GM06990 (cell line): ENCODE results near the gene OBSCN.

Experiments
- DNase-seq: peaks from one replicate; pipeline ENCODE4 v3.0.0-alpha.2; 2011; ENCODE audit not compliant: insufficient read length; ENCODE audit errors: extremely low read depth
- H3K27me3 ChIP-seq: replicated peaks from 2 replicates; pipeline ENCODE4 v1.6.0; 2011; ENCODE audit warnings: low read length; ENCODE audit not compliant: control insufficient read depth, insufficient read depth
- H3K36me3 ChIP-seq: 2 replicates; pipeline ENCODE4 v1.5.1; 2011; ENCODE audit warnings: low read length; ENCODE audit not compliant: control insufficient read depth, insufficient read depth
- H3K4me3 ChIP-seq: replicated peaks from 2 replicates; pipeline ENCODE4 v1.5.1; 2011; ENCODE audit warnings: low read depth, mild to moderate bottlenecking, control low read depth, low read length
- TF ChIP-seq, protein P1 (sequence below): IDR thresholded peaks from 2 replicates; pipeline ENCODE4 v1.5.1; 2011; ENCODE audit warnings: low read length, control low read depth, mild to moderate bottlenecking, inconsistent platforms; ENCODE audit not compliant: insufficient read depth, poor library complexity, severe bottlenecking

The OBSCN gene

DNA sequence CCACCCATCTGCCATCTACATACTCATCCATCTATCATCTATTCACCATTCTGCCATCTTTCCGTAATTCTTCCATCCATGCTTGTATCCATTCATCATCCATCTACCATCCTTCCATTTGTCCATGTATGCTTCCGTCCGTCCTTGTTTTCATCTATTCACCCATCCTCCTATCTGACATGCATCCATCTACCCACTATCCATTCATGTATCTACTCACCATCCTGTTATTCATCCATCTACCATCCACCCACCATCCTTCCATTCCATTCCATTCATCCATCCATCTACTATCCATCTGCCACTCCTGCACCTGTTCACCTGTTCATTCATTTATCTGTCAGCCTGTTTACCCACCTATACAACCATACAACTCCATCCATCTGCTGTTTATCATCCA is 112.5 kb downstream of the OBSCN start:
- no peaks in the 10 kb centered on the region for H3K36me3 ChIP-seq
- H3K27me3 ChIP-seq: no peaks in the 10 kb centered on the region
- TF ChIP-seq, protein P1, sequence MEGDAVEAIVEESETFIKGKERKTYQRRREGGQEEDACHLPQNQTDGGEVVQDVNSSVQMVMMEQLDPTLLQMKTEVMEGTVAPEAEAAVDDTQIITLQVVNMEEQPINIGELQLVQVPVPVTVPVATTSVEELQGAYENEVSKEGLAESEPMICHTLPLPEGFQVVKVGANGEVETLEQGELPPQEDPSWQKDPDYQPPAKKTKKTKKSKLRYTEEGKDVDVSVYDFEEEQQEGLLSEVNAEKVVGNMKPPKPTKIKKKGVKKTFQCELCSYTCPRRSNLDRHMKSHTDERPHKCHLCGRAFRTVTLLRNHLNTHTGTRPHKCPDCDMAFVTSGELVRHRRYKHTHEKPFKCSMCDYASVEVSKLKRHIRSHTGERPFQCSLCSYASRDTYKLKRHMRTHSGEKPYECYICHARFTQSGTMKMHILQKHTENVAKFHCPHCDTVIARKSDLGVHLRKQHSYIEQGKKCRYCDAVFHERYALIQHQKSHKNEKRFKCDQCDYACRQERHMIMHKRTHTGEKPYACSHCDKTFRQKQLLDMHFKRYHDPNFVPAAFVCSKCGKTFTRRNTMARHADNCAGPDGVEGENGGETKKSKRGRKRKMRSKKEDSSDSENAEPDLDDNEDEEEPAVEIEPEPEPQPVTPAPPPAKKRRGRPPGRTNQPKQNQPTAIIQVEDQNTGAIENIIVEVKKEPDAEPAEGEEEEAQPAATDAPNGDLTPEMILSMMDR: no peak
- no peak for DNase-seq
- H3K4me3 ChIP-seq: no peak overlapping the region

DNA sequence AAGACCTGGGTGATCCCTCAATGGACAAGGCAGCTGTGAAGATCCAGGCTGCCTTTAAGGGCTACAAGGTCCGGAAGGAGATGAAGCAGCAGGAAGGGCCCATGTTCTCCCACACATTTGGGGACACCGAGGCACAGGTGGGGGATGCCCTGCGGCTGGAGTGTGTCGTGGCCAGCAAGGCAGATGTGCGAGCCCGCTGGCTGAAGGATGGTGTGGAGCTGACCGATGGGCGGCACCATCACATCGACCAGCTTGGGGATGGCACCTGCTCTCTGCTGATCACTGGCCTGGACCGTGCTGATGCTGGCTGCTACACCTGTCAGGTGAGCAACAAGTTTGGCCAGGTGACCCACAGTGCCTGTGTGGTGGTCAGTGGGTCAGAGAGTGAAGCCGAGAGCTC is 113.6 kb downstream of the OBSCN start:
- TF ChIP-seq, protein P1: no peak
- no peak for DNase-seq
- Histone ChIP-seq H3K27me3 (no peaks in the 10 kb centered on the region), H3K36me3 (no peaks in the 10 kb centered on the region), H3K4me3 (no peak overlapping the region)

DNA sequence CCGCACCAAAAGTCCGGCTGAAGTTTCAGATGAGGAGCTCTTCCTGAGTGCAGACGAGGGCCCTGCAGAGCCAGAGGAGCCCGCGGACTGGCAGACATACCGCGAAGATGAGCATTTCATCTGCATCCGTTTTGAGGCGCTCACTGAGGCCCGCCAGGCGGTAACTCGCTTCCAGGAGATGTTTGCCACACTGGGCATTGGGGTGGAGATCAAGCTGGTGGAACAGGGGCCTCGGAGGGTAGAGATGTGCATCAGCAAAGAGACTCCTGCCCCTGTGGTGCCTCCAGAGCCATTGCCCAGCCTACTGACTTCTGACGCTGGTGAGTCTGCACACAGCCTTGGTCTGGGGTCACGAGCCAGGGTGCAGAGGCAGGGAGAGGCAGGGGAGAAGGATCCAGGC is 114.1 kb downstream of the OBSCN start:
- DNase-seq: no peak
- TF ChIP-seq, protein P1: no peak
- H3K27me3 ChIP-seq: no peaks in the 10 kb centered on the region
- H3K36me3 ChIP-seq: no peaks in the 10 kb centered on the region
- H3K4me3 ChIP-seq: no peak overlapping the region

DNA sequence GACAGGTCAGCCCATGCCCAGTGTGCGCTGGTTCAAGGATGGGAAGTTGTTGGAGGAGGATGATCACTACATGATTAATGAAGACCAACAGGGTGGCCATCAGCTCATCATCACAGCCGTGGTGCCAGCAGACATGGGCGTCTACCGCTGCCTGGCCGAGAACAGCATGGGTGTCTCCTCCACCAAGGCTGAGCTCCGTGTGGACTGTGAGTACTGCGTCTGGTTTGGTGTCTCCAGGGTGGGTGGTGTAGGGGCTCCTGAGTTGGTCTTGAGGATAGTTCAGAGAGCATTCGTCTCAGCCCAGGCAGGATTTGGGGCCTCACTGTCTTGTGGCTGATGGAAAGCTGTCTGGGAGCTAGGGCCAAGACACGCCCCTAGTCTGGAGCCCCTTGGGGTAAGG is 115.6 kb downstream of the OBSCN start:
- no peak for DNase-seq
- Histone ChIP-seq H3K4me3 (no peak overlapping the region), H3K36me3 (no peaks in the 10 kb centered on the region), H3K27me3 (no peaks in the 10 kb centered on the region)
- TF ChIP-seq, protein P1: no peak

DNA sequence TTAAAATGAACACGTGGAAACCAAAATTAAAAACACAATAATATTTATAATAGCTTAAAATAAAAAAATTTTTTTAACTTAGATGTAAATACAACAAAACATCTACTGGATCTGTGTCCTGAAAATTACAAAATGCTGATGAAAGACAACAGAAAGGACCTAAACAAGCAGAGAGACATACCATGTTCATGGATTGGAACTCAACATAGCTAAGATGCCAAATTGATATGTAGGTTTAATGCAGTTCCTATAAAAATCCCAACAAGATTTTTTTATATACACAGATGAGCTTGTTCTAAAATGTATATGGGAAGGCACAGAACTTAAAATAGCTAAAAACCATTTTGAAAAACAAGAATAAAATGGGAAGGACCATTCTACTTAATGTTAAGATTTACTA is 117.4 kb downstream of the OBSCN start:
- TF ChIP-seq, protein P1: no peak
- Histone ChIP-seq H3K4me3 (no peak overlapping the region), H3K36me3 (no peaks in the 10 kb centered on the region), H3K27me3 (no peaks in the 10 kb centered on the region)
- no peak for DNase-seq

DNA sequence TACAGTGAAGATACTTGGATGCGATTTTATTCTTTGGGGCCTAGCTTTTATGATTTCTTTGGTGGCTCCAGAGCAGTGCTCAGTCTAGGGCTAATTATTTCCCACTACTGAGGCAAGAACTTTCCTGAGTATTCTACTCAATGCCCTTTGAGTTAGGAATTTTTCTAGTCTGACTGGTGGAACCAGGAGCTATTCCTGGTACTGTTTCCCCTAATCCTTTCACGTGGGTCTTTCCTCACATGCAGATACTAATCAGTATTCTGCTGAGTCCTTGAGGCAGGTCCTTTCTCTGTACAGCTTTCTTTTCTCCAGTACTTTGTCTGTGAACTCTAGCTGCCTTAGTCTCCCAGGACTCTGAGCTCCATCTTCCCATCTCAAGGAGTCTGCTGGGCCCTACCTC is 122.0 kb downstream of the OBSCN start:
- Histone ChIP-seq H3K36me3 (no peaks in the 10 kb centered on the region), H3K4me3 (no peak overlapping the region), H3K27me3 (no peaks in the 10 kb centered on the region)
- DNase-seq: no peak
- TF ChIP-seq, protein P1: no peak
